ENCODE data around the gene ARHGEF2. TPM values are rescaled to one million over a fixed set of nuclear protein-coding genes. Genes with fewer than 3 reads are reported as not detected.
"Not testable (repeated sequence)": the region's sequence is repeated elsewhere in the genome, so short reads cannot be mapped to it uniquely, and the experiment has no call there.

ARHGEF2 gene
- total RNA-seq, 1 experiment from 2014 or later = 324 TPM

- no peak for DNase-seq (ENCODE audit: extremely low read depth, low read depth)
Observed at GRCh38 chr1:155993595-155993994, 15.2 kb upstream of the ARHGEF2 start.

- no peak for DNase-seq (ENCODE audit: extremely low read depth, low read depth)
Observed at GRCh38 chr1:155990005-155990739, 11.8 kb upstream of the ARHGEF2 start.

- DNase-seq (ENCODE audit: extremely low read depth, low read depth) = peak; percentile 85
Observed at GRCh38 chr1:155989242-155990004, 11.1 kb upstream of the ARHGEF2 start.

GRCh38 chr1:155984903-155985645 is 6.7 kb upstream of the ARHGEF2 start:
- not testable (repeated sequence) for DNase-seq (ENCODE audit: extremely low read depth, low read depth)

GRCh38 chr1:155984341-155984740 is 6.0 kb upstream of the ARHGEF2 start:
- DNase-seq (ENCODE audit: extremely low read depth, low read depth) = no peak

GRCh38 chr1:155983191-155984024 is 5.1 kb upstream of the ARHGEF2 start:
- peak; percentile 99 for DNase-seq (ENCODE audit: extremely low read depth, low read depth)

GRCh38 chr1:155982106-155982505 is 3.8 kb upstream of the ARHGEF2 start:
- DNase-seq (ENCODE audit: extremely low read depth, low read depth) = no peak

GRCh38 chr1:155981266-155982088 is 3.1 kb upstream of the ARHGEF2 start:
- no peak for DNase-seq (ENCODE audit: extremely low read depth, low read depth)

GRCh38 chr1:155979597-155980343 is 1.4 kb upstream of the ARHGEF2 start:
- DNase-seq (ENCODE audit: extremely low read depth, low read depth) = no peak

GRCh38 chr1:155978973-155979429 is 654 bp upstream of the ARHGEF2 start:
- DNase-seq (ENCODE audit: extremely low read depth, low read depth) = peak; percentile 47

- no peak for DNase-seq (ENCODE audit: extremely low read depth, low read depth)
Observed at GRCh38 chr1:155977690-155978324, 540 bp downstream of the ARHGEF2 start.

- DNase-seq (ENCODE audit: extremely low read depth, low read depth) = no peak
Observed at GRCh38 chr1:155976913-155977689, 1.2 kb downstream of the ARHGEF2 start.

GRCh38 chr1:155976062-155976912 is 2.1 kb downstream of the ARHGEF2 start:
- DNase-seq (ENCODE audit: extremely low read depth, low read depth) = no peak

- no peak for DNase-seq (ENCODE audit: extremely low read depth, low read depth)
Observed at GRCh38 chr1:155975375-155976061, 2.8 kb downstream of the ARHGEF2 start.

GRCh38 chr1:155974208-155975115 is 3.9 kb downstream of the ARHGEF2 start:
- DNase-seq (ENCODE audit: extremely low read depth, low read depth) = no peak
